ENCODE results near the gene MAN2C1.
A peak's percentile ranks its signal among the peaks of the same experiment; 100 is the strongest.
"Not testable (repeated sequence)": the region's sequence is repeated elsewhere in the genome, so short reads cannot be mapped to it uniquely, and the experiment has no call there.

The MAN2C1 gene

GRCh38 chr15:75347222-75348033, 21.0 kb downstream of the MAN2C1 start:
- DNase-seq (ENCODE audit: low spot score), result peak; percentile 74
- FAIRE-seq, result peak; percentile 92

GRCh38 chr15:75346796-75347221, 21.6 kb downstream of the MAN2C1 start, which contains the start of gene NEIL1:
NEIL1 (plus strand) TSS chr15:75347039; CDS start chr15:75348906, 1,867 bp downstream.
- no peak for FAIRE-seq
- no peak for DNase-seq (ENCODE audit: low spot score)

GRCh38 chr15:75343953-75344352, 24.5 kb downstream of the MAN2C1 start:
- FAIRE-seq; DNase-seq (ENCODE audit: low spot score): not testable (repeated sequence)

GRCh38 chr15:75342221-75342620, 26.2 kb downstream of the MAN2C1 start:
- FAIRE-seq (no peak), DNase-seq (ENCODE audit: low spot score) (no peak)

GRCh38 chr15:75339531-75340240, 28.7 kb downstream of the MAN2C1 start:
- DNase-seq (ENCODE audit: low spot score), result no peak
- FAIRE-seq, result no peak

- DNase-seq (ENCODE audit: low spot score), result no peak
- no peak for FAIRE-seq
Measured at GRCh38 chr15:75338661-75339240, 29.7 kb downstream of the MAN2C1 start.

GRCh38 chr15:75335705-75336355, 32.6 kb downstream of the MAN2C1 start, which contains the start of gene COMMD4:
COMMD4 (plus strand) TSS chr15:75336063; CDS start chr15:75336090, 27 bp downstream.
- DNase-seq (ENCODE audit: low spot score) (peak; percentile 80), FAIRE-seq (no peak)

- DNase-seq (ENCODE audit: low spot score) (no peak), FAIRE-seq (no peak)
Measured at GRCh38 chr15:75335313-75335704, 33.1 kb downstream of the MAN2C1 start.

GRCh38 chr15:75333654-75334419, 34.6 kb downstream of the MAN2C1 start:
- not testable (repeated sequence) for FAIRE-seq; DNase-seq (ENCODE audit: low spot score)

GRCh38 chr15:75332093-75332492, 36.3 kb downstream of the MAN2C1 start:
- not testable (repeated sequence) for DNase-seq (ENCODE audit: low spot score); FAIRE-seq

- DNase-seq (ENCODE audit: low spot score) (no peak), FAIRE-seq (no peak)
Measured at GRCh38 chr15:75329571-75329970, 38.8 kb downstream of the MAN2C1 start.

- no peak for DNase-seq (ENCODE audit: low spot score)
- FAIRE-seq, result no peak
Measured at GRCh38 chr15:75328493-75329314, 39.7 kb downstream of the MAN2C1 start.

GRCh38 chr15:75327491-75327890, 40.9 kb downstream of the MAN2C1 start:
- no peak for DNase-seq (ENCODE audit: low spot score)
- FAIRE-seq, result no peak

GRCh38 chr15:75327005-75327404, 41.4 kb downstream of the MAN2C1 start:
- FAIRE-seq (no peak), DNase-seq (ENCODE audit: low spot score) (no peak)

- DNase-seq (ENCODE audit: low spot score), result no peak
- FAIRE-seq, result no peak
Measured at GRCh38 chr15:75325922-75326321, 42.5 kb downstream of the MAN2C1 start.

- FAIRE-seq (no peak), DNase-seq (ENCODE audit: low spot score) (no peak)
Measured at GRCh38 chr15:75321711-75322110, 46.7 kb downstream of the MAN2C1 start.

GRCh38 chr15:75319231-75319897, 49.0 kb downstream of the MAN2C1 start:
- not testable (repeated sequence) for FAIRE-seq; DNase-seq (ENCODE audit: low spot score)

GRCh38 chr15:75314552-75315290, 53.7 kb downstream of the MAN2C1 start:
- DNase-seq (ENCODE audit: low spot score) (no peak), FAIRE-seq (no peak)
